Measurements from ENCODE around the gene PDCD6IP. TPM values are rescaled to one million over a fixed set of nuclear protein-coding genes. Genes with fewer than 3 reads are reported as not detected.

The PDCD6IP gene
- polyA plus RNA-seq, 1 donor from 2014 or later, result 196 TPM

GRCh38 chr3:33885496-33885895 lies 87.1 kb downstream of the PDCD6IP start:
- no peak overlapping the region for H3K9ac ChIP-seq (ENCODE audit: low read length)
- H3K9me2 ChIP-seq (ENCODE audit: insufficient read depth, low read length), result no peaks in the 10 kb centered on the region
- H3K79me2 ChIP-seq (replicated peaks; ENCODE audit: insufficient read depth, low read length), result no peaks in the 10 kb centered on the region
- H3K4me2 ChIP-seq (ENCODE audit: low read length), result no peak overlapping the region
- no peak for TF ChIP-seq EP300 (conservative IDR thresholded peaks at IDR 0.05; ENCODE audit: poor library complexity, severe bottlenecking)
- TF ChIP-seq SMC3 (conservative IDR thresholded peaks at IDR 0.05; ENCODE audit: poor library complexity), result no peak
- TF ChIP-seq REST (IDR thresholded peaks at IDR 0.05; ENCODE audit: borderline replicate concordance), result no peak
- no peak for TF ChIP-seq TAF1 (IDR thresholded peaks at IDR 0.05; ENCODE audit: low read depth)
- no peak for TF ChIP-seq MXI1 (conservative IDR thresholded peaks at IDR 0.05; ENCODE audit: poor library complexity, severe bottlenecking)
- H3F3A ChIP-seq (ENCODE audit: insufficient read depth, low read length, poor library complexity, severe bottlenecking), result no peaks in the 10 kb centered on the region
- H4K20me1 ChIP-seq (ENCODE audit: insufficient read depth), result no peaks in the 10 kb centered on the region
- no peak overlapping the region for H2AFZ ChIP-seq (ENCODE audit: low read depth, low read length)
- H3K9me3 ChIP-seq (ENCODE audit: low read length), result no peaks in the 10 kb centered on the region
- H3K27ac ChIP-seq (ENCODE audit: low read length), result no peak overlapping the region
- no peaks in the 10 kb centered on the region for H3K36me3 ChIP-seq (ENCODE audit: insufficient read depth, low read length)
- no peak overlapping the region for H3K4me3 ChIP-seq (ENCODE audit: low read length)
- no peaks in the 10 kb centered on the region for H3K27me3 ChIP-seq (ENCODE audit: insufficient read depth, low read depth, low read length)

GRCh38 chr3:33886015-33886414 lies 87.6 kb downstream of the PDCD6IP start:
- Histone ChIP-seq H4K20me1 (ENCODE audit: insufficient read depth) (no peaks in the 10 kb centered on the region), H3K4me2 (ENCODE audit: low read length) (no peak overlapping the region), H3K27me3 (ENCODE audit: insufficient read depth, low read depth, low read length) (no peaks in the 10 kb centered on the region), H3K36me3 (ENCODE audit: insufficient read depth, low read length) (no peaks in the 10 kb centered on the region), H3F3A (ENCODE audit: insufficient read depth, low read length, poor library complexity, severe bottlenecking) (no peaks in the 10 kb centered on the region), H3K79me2 (replicated peaks; ENCODE audit: insufficient read depth, low read length) (no peaks in the 10 kb centered on the region), H2AFZ (ENCODE audit: low read depth, low read length) (no peak overlapping the region), H3K9me3 (ENCODE audit: low read length) (no peaks in the 10 kb centered on the region), H3K27ac (ENCODE audit: low read length) (no peak overlapping the region), H3K9ac (ENCODE audit: low read length) (no peak overlapping the region), H3K9me2 (ENCODE audit: insufficient read depth, low read length) (no peaks in the 10 kb centered on the region), H3K4me3 (ENCODE audit: low read length) (no peak overlapping the region)
- TF ChIP-seq TAF1 (IDR thresholded peaks at IDR 0.05; ENCODE audit: low read depth) (no peak), MXI1 (conservative IDR thresholded peaks at IDR 0.05; ENCODE audit: poor library complexity, severe bottlenecking) (no peak), RAD21 (conservative IDR thresholded peaks at IDR 0.05) (no peak), EP300 (conservative IDR thresholded peaks at IDR 0.05; ENCODE audit: poor library complexity, severe bottlenecking) (no peak), REST (IDR thresholded peaks at IDR 0.05; ENCODE audit: borderline replicate concordance) (no peak), POLR2AphosphoS5 (IDR thresholded peaks at IDR 0.05) (no peak)
